ENCODE results near the gene PNLIPRP3.

PNLIPRP3 gene

DNA sequence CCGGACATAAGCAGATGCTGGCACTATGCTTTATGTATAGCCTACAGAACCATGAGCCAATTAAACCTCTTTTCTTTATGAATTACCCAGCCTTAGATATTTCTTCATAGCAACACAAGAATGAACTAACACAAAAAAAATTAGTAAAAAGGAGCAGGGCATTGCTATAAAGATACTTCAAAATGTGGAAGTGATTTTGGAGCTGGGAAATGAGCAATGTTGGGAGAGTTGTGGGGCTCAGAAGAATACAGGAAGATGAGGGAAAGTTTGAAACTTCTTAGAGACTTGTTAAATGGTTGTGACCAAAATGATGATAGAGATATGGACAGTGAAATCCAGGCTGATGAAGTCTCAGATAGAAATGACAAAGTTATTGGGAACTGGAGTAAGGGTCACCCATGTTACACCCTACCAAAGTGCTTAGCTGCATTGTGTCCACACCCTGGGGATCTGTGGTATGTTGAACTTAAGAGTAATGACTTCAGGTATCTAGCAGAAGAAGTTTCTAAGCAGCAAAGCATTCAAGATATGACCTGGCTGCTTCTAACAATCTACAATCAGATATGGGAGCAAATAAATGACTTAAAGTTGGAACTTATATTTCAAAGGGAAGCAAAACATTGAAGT, 24.2 kb downstream of the PNLIPRP3 start:
- no peak for DNase-seq

DNA sequence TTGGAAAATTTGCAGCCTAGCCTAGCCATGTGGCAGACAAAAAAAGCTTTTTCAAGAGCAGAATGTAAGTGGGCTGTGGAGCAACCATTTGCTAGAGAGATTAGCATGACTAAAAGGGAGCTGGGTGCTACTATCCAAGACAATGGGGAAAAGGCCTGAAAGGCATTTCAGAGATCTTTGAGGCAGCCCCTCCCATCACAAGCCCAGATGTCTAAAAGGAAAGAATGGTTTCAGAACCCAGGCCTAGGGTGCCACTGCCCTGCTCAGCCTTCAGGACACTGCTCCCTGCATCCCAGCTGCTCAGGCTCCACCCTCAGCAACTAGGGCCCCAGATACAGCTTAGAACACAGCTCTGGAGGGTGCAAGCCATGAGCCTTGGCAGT, 24.7 kb downstream of the PNLIPRP3 start:
- no peak for DNase-seq

DNA sequence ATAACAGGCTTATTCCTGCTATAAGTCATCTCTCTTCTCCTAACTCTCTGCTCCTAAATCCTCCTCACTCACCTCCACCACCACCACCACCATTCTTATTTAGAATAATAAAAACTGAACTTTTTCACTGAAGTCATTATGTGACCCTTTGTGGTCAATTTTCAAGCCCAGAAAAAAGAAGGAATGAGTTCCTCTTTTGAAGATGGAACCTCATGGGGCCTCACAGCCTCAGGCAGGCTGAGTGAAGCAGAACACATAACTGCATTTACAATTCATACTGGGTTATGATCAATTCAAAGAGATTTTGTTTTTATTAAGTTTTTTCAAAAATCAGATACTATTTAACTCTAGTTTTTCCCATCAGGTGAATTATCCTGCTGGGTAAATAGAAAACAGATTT, 29.8 kb downstream of the PNLIPRP3 start:
- DNase-seq: no peak

DNA sequence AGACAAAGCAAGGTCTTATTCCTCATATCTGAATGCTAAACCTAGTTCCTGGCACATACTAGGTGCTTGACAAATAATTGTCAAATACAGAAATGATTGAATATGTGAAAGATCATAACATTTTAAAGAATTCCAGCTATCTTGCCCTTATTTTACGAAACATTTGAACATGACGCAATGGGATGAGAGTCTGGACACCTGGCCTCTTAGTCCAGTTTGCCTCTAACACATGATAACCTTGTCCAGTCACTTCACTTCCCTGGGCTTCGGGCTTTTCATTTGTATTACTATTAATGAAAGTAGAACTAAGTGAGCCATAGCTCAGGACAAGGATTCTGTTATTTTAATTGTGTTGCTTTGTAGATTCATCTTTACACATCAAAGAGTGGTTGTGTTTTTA, 32.6 kb downstream of the PNLIPRP3 start:
- no peak for DNase-seq

DNA sequence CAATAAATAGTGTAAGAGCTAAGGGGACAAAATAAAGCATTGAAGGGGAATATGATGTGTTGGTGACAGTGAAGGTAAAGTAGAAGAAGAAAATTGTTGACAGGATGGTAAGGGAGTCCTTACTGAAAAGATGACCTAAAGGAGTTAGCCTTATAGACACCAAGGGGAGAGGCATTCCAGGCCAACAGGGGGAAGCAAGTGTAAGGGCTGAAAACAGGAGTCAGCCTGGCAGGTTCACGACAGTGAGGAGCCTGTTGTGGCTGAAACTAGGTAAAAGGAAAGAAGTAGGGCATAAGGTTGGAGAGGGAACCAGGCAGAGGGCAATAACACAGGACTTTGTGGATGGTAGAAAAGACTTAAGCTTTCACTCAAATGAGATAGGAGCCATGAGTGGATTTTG, 34.0 kb downstream of the PNLIPRP3 start:
- no peak for DNase-seq

DNA sequence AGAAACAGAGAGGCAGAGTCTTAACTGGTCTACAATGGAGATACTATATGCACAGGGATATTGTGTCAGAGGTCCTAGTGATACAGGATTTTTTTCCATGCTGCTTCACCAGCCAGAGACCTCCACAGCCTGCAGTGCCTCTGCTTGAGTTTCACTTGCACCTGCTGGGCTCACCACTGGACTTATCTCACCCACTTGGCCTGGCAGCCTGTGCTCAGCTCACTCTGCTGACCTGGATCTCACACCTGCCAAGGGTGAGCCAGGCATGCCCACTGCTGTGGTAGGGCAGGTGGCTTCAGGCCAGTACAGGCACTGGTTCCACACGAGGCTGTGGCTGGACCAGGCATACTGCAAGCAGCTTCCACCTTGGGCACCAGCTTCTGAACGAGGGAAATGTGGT, 36.6 kb downstream of the PNLIPRP3 start:
- DNase-seq: no peak

DNA sequence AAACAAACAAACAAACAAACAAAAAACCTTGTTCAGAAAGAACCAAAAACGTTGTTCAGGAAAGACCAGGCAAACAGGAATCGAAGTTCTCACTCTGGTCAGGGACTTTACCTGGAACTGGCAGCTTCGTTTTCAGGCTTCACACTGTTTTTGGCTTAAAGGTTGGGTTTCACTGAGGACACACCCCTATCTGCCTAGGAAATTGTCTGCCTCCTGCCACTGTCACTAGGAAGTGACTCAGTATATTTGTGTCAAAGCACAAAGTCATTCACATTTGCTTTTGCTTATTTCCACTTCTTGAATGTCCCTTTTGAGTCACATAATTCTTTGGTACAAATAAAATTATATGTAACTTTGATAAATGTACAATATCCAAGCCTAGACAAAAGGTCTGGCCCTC, 37.9 kb downstream of the PNLIPRP3 start:
- no peak for DNase-seq

DNA sequence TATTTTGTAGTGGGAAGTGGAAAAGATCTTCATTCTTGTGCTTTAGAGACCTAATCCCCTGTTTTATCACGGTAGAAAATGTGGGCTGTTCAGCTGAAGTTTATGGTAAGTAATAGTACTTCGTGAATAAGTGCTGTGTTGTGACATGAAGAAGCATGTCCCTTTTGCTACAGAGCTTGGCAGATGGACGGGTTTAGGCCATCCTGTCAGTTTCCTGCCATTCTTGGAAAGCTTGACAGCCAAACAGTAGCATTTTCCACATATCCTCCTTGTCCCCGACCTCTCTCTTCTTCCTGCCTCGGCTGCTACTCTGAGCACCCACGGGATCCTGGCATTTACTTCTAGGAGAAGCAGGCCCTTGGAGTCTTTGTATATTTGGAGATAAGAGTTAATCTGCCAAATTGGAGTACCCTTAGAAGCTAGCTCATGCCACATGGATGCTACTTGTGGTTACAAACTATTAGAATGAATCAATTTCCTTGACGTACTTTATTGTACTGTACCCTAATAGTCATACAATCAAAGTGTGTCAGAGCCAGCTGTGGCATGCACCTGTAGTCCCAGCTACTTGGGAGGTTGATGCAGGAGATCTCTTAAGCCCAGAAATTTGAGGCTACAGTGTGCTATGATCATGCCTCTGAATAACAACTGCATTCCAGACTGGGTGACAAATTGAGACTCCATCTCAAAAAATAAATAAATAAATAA, 39.2 kb downstream of the PNLIPRP3 start:
- DNase-seq: no peak

DNA sequence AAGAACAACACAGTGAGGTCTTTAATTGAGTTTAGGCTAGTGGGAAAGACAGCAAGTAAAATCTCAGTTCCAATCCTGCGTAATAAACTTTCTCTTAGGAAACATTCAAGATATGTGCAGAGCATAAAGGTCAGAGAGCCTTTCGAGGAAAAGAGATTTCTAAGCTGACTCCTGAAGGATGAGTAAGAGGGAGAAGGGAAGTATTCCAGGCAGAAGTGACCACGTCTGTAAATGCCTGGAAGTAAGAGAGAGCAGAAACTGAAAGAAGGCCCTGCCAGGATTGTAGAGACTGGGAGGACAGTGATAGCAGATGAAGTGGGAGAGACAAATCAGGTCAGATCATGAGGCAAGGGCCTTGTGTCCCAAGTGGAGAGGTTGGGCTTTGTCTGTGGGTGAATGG, 41.8 kb downstream of the PNLIPRP3 start:
- DNase-seq: no peak

DNA sequence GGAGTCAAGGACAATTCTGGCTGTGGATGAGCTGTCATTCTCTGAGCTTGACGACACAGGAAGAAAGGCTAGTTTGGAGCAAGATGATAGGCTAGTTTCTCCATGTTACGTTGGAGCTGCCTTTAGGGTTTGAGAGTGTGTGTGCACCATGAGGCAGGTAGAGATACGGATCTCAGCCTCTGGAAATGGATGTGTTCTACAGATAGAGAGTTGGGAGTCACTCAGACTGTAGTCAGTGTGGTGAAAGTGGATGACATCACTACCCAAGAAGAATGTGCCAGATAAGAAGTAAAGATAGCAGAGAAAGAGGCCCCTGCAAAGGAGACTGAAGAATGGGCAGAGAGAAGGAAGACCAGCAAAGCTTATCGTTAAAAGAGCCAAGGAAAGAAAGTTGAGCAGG, 42.4 kb downstream of the PNLIPRP3 start:
- DNase-seq: no peak

DNA sequence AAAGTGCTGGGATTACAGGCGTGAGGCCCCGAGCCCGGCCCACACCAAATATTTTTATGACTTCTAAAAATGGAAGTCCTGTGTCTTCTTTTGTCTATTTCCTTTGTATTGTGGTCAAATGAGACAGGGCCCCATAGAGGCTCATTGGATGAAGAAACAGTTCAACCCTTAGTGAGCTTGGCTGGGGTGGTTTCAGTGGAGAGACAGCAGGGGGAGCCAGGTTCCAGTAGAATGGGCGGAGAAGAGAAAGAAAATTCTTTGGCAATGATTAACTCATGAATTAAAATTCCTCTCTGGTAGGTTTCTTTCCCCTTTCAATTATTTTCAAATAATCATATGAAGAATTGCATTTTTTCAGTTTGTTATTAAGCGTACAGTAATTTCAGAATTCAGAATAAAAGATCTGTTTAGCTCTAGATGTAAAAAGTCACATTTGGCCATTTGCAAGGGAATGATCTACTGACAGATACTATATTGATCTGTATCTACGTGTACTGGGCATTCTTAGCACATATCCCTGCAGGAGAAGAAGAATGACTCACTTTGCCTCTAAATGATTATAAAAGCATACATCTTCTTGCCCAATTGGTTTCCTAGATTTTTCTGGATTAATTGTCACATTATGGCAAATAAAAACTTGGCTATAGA, 43.2 kb downstream of the PNLIPRP3 start:
- DNase-seq: no peak

DNA sequence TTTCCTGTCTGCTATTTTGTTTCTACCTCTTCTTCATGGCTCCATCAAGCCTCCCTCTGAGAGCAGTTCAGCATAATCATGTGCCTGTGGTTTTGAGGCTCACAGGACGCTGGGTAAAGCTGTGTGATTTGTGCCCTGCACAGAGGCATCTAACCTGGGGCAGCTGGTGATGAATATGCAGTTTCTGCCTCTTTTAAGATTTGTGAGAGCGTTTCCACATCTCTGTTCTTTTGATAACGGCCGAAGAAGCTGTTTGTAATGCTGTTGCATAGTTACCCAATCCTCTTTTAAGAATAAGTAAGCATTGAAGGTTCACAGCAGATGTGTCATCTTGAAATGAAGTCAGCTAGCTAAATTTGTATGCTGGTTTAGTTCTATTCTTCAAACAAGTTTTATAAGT, 45.2 kb downstream of the PNLIPRP3 start:
- no peak for DNase-seq

DNA sequence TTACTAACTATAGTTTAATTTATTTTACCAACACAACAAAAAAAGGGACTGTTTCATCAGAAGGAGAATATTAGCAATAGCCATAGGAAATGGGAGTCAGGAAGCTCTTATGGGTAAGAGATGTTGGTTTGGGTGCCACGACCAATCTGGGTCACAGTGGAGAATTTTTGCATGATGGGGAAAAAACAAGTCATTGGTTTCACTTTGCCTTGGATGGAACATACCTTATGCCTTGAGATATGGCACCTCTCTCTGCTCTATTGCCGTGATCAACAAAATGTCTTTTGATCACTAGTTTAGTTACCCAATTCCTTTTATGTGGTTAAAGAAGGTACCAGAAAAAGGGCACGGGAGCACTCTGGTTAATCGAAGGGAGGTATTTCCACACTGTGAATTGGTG, 48.2 kb downstream of the PNLIPRP3 start:
- DNase-seq: no peak

DNA sequence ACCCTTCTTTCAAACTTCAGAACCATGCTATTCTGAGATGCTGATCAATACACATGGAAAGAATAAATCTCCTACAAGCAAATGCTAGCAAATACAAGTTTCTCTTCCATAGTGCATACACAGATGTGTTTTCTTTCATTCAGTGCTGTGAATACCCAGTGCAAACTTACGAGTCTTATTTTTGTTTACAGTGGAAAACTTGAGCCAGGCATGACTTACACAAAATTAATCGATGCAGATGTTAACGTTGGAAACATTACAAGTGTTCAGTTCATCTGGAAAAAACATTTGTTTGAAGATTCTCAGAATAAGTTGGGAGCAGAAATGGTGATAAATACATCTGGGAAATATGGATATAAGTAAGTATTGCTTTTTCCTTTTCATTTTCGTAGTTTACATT, 48.8 kb downstream of the PNLIPRP3 start:
- DNase-seq: no peak

DNA sequence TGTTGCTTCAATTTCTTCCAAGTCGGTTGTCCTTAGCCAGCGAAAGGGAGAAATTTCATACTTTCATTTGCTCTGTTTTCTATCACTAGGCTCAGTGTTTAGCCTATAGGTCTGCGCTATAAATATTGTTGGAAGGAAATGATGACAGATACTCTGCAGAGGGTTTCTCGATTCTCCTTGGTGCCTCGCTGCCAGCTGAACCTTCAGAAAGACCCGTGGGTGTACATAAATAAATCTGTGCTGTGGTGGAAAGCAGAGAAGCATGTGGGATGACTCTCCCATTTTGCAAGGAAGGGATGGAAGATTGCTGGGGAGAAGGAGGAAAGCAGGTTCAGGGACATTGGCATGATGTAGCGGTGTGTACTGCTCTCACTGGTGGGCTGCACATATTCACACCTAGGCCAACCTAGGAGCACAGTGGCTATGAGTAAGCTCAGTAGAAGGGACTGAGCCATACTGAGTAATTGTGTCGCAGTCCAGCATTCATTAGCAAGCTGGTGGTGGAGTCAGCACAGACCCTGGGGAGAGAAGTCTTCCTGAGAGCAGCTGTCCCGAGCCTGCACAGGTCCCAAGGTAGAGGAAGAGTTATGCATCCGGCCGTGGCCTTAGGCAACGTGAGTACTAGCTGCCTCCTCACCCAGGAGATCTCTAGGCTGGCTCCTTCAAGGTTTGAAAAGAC, 50.5 kb downstream of the PNLIPRP3 start:
- DNase-seq: no peak

DNA sequence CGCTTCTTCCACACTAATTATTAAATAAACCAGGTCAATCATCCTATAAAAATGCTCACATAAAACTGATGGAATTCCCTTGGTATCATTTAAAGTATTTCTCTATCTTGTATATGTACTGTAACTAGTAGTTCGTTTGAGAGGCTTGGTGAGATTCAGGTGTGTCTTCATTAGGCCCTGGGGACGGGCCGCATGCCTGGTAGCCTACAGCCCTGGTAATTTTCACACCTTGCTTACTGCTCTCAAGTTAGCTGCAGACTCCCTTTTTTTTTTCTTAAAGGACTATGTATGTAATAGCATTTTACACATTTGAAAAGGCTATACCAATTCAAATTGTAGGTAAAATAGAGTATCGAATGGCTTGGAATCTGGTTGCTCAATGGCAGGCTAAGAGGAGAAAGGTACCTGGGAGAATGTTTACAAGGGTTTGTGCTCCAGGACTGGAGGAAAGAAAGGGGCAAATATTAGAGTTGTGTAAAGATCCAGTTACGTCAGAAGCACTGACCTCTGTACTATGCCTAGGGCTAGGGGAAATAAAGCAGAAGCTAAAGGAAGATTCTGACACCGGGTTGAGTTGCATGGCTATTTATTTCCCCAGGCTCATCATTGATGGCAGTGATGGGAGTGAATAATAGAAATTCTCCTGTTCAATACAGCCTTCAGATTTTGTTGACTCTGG, 59.3 kb downstream of the PNLIPRP3 start:
- DNase-seq: no peak

DNA sequence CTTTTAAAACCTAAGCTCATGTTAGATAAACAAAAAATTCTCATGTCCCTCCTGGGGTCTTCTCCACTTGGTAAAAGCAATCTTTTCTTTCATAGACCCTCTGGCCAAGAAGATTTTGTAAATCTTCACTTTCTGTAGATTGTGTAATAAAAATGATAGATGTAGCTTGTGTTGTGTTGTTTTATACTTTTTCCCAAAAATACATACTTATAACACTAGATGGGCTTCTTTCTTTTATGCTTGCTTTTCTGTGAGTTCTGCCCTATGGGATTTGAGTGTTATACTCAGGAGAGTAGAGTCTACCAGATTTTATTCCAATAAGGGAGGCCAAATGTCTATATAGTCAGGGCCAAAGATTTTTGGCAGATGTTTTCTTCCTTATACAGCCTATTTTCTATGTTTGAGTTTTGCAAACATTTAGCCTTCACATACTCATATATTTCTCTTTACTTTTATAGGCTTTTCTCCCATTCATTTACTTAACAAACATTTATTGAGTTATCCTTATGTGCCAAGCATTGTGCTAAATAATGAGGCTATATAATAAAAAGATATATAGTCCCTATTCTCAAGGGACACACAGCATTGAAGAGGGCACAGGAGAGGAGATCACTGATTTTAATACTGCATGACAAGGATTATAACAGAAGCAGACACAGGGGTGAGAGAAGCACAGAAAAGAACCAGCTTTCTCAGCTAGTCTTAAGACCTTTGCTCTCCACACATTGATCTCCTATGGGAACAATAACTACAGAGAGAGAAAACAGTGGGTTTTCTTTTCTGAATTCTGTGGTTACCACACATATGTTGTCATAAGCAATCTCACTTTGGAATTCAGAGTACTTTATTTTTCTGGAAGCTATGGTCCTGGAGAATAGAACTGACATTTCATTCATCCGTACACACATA, 60.1 kb downstream of the PNLIPRP3 start:
- no peak for DNase-seq

DNA sequence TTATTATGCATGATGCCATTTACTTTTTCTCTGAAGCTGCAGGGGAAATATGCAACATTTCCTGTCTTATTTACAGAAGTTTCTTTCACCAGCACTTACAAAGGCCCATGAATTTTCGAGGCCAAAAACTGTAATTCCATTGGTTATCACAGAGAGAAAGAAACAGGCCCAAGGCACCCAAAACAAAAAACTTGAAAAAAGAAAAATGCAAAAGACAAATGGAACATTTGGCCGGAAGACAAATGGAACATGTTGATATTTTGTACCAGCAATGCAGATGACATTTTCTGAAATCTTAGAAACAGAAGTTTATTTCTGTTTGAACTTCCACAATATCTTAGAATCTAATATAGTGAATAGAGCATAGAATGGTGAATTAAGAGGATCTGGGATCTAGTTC, 61.8 kb downstream of the PNLIPRP3 start:
- no peak for DNase-seq

DNA sequence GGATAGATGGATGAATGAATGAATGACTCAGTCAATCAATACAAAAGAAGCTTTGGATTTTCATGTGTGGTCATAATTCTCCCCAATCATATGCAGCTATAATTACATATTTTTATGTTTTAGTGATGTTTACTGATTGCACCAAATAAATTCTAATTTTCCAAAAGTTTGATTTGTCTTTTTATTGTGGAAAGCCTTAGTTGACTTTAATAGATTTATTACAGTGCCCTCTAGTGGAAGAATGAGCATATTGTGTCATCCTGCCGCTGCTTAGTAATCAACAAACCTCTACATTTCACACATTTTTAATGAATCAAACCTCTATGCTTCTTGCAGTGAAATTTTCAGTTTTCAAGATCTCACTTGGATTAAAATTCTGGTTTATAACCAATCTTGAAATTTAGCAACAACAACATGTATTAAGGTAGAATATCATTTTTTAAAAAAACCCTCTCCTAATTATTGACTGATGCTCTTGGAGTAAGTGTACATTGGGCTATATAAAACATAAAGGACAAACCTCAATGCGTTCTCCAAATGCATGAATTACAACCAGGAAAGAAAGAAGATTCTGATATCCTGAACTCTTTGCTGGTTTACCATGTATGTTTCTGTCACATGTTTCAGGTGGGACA, 62.5 kb downstream of the PNLIPRP3 start:
- DNase-seq: no peak

DNA sequence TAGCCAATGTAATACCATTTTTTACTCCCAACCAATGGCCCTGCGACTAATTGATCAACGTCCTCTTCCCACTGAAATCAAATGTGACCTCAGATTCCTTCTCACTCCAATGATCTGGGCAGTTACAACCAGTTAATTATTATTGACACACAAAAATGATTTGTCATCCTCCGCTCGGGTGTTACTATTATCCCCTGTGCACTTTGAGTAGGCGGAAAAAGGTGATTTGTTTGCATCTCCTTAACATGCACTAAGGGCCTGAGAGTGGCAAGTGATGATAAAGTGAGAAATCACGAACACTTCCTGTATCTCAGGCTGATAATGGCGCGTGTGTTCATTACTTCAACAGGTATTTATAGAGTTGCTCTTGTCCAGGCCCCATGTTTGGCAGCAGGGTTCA, 77.1 kb downstream of the PNLIPRP3 start:
- no peak for DNase-seq

DNA sequence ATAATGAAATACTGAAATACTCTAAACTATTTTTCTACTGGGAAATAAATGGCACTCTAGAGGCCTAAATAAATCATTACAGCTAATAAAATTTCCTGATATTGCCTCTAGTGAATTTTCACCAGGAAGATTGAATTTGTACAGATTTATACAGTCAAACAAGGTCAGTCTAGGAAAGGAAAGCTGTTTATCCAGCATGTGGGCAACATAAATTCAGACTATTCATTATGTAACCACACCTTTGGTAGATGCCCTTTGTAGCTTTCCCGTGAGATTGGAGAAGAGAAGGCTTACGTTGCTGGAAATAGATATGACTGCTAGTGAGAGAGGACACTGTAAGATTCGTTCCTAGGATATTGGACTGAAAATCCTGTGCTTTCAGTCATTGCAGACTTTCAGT, 82.9 kb downstream of the PNLIPRP3 start:
- no peak for DNase-seq

DNA sequence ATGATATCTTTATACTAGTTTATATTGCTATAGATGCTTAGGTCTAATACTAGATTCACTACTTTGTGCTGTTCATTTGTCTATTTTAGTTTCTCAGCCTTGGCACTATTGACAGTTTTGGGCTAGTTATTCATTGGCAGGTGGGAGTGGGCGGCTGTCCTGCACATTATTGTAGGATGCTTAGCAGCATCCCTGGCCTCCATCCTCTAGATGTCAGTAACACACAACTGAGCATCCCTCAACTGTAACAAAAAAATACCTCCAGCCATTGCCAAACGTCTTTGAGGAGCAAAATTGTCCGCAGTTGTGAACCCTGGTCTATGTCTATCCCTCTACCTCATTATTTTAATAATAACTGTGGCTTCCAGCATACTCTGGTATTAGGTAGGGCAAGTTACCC, 83.7 kb downstream of the PNLIPRP3 start:
- no peak for DNase-seq

All from DMS153 (cell line).